Measurements from ENCODE around the gene UCMA. TPM values are rescaled to one million over a fixed set of nuclear protein-coding genes. Genes with fewer than 3 reads are reported as not detected.
"Not testable (repeated sequence)": the region's sequence is repeated elsewhere in the genome, so short reads cannot be mapped to it uniquely, and the experiment has no call there.

The UCMA gene
- total RNA-seq, result not detected
- long read RNA-seq, result 0 reads

GRCh38 chr10:13234172-13234571 lies at the start of gene UCMA:
TSS of gene UCMA (minus strand) at chr10:13234374. CDS start at chr10:13234258, 116 bp downstream.
- peak; percentile 78 for DNase-seq (ENCODE audit: low spot score)

GRCh38 chr10:13282348-13282747 lies 48.2 kb upstream of the UCMA start:
- not testable (repeated sequence) for DNase-seq (ENCODE audit: low spot score)

DNA sequence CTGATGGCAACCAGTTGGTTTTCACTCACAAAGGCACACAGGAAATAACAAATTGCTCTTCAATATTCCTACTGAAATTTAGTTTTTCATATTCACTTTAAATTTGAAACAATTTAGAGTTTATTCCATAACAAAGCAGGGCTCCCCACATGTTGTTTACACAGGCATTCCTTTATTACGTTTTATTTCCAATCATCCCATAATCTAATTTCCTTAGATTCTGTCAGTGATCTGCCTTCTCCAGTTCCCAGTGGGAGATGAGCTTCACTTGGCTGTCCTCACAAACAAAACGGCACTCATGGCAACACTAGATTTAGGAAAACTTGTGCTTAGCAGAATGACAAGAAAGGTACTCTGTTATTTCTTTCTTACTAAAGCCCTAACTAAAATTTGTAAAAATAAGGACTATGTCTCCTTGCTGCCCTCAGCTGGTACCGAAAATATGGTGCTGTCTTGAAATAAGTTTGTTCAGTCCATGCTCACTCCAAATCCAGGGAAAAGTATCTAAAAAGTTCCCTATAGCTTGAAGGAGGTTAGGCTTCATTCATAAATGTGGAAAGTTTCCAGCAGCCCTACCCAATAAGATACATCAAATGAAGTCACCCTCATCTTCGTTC lies 42.7 kb upstream of the UCMA start:
- no peak for DNase-seq (ENCODE audit: low spot score)

GRCh38 chr10:13276146-13276545 lies 42.0 kb upstream of the UCMA start:
- DNase-seq (ENCODE audit: low spot score), result peak; percentile 53

- peak; percentile 71 for DNase-seq (ENCODE audit: low spot score)
Observed at GRCh38 chr10:13272164-13272571, 38.0 kb upstream of the UCMA start.

GRCh38 chr10:13271552-13272163 lies 37.5 kb upstream of the UCMA start:
- DNase-seq (ENCODE audit: low spot score), result peak; percentile 65

GRCh38 chr10:13270877-13271551 lies 36.8 kb upstream of the UCMA start:
- peak; percentile 30 for DNase-seq (ENCODE audit: low spot score)

GRCh38 chr10:13268841-13269240 lies 34.7 kb upstream of the UCMA start:
- DNase-seq (ENCODE audit: low spot score), result no peak

DNA sequence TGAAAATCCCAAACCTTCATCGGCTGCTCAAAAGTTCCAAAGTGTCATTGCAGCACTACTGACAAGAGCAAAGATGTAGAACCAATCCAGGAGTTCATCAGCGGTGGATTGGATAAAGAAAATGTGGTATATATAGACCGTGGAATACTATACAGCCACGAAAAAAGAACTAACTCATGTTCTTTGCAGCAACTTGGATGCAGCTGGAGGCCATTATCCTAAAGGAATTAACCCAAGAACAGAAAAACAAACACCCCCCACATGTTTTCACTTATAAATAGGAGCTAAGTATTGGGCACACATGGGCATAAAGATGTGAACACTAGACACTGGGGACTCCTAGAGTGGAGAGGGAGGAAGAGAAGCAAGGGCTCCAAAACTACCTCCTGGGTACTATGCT lies 34.1 kb upstream of the UCMA start:
- DNase-seq (ENCODE audit: low spot score), result no peak

GRCh38 chr10:13263591-13263990 lies 29.4 kb upstream of the UCMA start:
- no peak for DNase-seq (ENCODE audit: low spot score)

DNA sequence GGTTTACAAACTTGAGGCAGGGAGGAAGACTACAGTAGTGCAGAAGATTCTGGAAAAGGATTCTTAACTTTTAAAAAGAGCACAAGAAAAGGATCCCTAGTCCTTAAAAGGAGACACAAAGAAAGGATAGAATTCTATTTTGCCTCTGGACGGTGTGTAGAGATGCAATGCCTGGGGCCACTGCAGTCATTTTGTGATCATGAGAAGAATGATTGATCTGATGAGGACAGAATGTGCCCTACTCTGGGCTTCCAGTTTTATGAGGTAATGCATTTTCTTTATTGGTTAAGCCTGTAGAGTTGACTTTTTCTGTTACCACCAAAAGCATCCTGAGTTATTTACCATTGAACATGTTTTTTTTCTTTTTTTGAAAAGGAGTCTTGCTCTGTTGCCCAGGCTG lies 28.3 kb upstream of the UCMA start:
- DNase-seq (ENCODE audit: low spot score), result no peak

DNA sequence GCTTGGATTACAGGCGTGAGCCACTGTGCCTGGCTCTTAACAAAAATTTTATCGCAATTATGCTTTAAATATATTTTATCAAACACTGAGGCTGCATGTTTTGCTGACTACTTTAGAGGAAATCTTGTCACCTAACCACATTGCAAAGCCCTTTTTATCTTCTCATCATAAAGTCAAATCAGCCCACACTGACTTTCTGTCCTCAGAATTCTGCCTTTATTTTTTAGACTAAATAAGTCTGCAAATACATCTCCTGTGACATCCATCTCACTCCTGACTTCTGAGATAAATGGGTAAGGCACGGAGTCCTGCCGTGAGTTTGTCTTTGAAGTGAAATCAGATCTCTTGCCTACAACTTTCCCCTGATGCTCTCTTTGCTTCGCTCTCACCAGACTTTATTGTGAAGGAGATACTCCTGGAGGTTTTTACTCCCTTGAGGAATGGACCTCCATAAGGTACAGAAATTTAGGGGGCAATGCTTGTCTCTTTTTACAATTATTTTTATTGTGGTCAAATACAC lies 23.5 kb upstream of the UCMA start:
- no peak for DNase-seq (ENCODE audit: low spot score)

DNA sequence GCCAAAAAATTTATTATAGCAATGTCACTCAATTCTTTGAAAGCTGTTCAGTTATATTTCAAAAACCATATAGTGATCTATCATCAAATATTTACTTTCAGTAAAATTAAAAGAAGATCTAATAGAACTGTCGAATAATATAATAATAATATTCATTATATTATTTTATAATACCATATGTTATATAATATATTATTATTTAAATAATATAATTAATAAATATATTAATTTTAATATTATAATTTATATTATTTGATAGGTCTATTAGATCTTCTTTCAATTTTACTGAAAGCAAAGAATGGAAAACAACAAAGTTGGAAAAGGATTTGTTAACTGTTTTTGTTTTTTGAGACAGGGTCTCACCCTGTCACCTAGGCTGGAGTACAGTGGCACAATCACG lies 22.5 kb upstream of the UCMA start:
- DNase-seq (ENCODE audit: low spot score), result no peak

- no peak for DNase-seq (ENCODE audit: low spot score)
Observed at GRCh38 chr10:13253726-13254125, 19.6 kb upstream of the UCMA start.

DNA sequence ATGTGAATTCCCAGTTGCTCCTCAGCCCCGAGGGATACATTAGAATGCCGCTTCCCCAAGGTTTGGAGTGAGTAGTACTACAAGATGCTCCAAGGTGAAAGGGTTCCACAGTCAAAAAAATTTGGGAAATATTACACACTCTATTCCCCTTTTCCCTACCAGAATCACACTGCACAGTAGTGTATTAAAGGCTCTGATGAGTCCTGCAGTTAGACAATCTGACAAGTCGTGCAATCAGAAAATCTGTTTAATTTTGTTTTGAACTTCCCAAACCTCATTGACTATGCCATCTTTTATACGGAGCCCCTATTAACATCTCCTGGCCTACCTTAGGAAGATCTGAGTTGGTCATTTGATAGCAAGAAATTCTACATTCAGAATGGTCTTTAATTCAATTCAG lies 13.6 kb upstream of the UCMA start:
- DNase-seq (ENCODE audit: low spot score), result no peak

GRCh38 chr10:13247246-13247645 lies 13.1 kb upstream of the UCMA start:
- DNase-seq (ENCODE audit: low spot score), result no peak

DNA sequence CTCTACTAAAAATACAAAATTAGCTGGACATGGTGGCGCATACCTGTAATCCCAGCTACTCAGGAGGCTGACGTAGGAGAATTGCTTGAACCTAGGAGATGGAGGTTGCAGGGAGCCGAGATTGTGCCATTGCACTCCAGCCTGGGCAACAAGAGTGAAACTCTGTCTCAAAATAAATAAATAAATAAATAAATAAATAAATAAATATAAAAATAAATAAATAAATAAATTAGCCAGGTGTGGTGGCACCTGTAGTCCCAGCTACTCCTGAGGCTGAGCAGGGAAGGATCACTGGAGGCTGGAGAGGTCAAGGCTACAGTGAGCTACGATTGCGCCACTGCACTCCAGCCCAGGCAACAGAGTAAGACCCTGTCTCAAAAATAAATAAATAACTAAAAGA lies 8.1 kb upstream of the UCMA start:
- not testable (repeated sequence) for DNase-seq (ENCODE audit: low spot score)

GRCh38 chr10:13241613-13242012 lies 7.4 kb upstream of the UCMA start:
- no peak for DNase-seq (ENCODE audit: low spot score)

GRCh38 chr10:13239923-13240322 lies 5.7 kb upstream of the UCMA start:
- DNase-seq (ENCODE audit: low spot score), result no peak

DNA sequence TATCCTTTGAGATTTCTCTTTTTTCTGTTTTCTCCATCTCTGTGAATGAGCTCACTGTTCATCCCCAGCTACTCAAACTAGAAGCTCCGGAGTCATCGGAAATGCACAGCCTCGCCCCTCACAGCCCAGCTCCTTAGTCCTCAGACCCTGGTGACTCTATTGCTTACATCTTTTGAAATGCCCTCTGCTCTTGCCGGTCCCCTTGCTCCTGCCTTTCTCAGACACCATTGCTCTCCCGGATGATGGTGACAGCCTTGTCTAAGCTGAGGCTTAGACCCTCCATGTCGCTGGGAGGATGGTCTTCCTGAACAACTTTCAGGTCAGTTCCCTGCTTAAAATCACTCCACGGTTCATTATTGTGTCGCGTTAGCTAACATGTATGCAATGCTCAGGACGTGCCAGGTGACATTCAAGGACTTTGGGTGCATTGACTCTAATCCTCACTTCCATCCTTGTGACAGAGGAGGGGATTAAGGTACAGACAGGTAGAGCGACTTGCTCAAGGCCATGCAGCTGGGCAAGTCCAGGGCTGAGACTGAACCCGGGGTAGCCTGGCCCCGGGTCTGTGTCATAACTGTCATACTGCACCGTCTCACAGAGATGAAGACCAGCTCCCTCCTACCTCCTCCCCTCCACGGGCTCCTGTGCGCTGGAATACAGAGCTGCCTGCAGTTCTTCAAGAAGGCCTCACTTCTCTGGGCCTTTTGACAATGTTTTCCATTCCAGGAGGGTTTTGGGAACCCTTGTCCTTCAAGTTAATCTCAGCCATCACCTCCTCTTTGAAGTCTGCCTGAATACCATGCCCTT lies 4.3 kb upstream of the UCMA start:
- DNase-seq (ENCODE audit: low spot score), result no peak

GRCh38 chr10:13236638-13237037 lies 2.5 kb upstream of the UCMA start:
- peak; percentile 41 for DNase-seq (ENCODE audit: low spot score)

- peak; percentile 67 for DNase-seq (ENCODE audit: low spot score)
Observed at GRCh38 chr10:13234736-13235135, 562 bp upstream of the UCMA start.

All from mesenteric fat pad (tissue), 1 donor.